Posterior vena cava (tissue), 2 donors: ENCODE measurements around the gene UBE4B. TPM values are rescaled to one million over a fixed set of nuclear protein-coding genes. Genes with fewer than 3 reads are reported as not detected.

ENCODE experiments used
- DNase-seq: peaks from one replicate; pipeline ENCODE4 v3.0.0-alpha.2; 2020; ENCODE audit warnings: low spot score
- intact Hi-C, 2 donors: fragments of 100-400 bp; cut with DNase I; formaldehyde crosslinking; loops; one replicate each; pipeline versions ENCODE4 v1.14.1 to v1.14.2; 2022 to 2023
- total RNA-seq, 2 donors: library from RNA; stranded (reverse); fragmentation: NEBNext Ultra II Directional; extraction: Animal tissue kit (Norgen Biotek cat#: 25700); gene quantifications; one replicate each; pipeline ENCODE4 v1.2.1, GENCODE V29; 2021
- donor health status: DM: yes; HTN: yes; CAD: no.
- donor health status: DM: yes; HTN: yes; CAD: no.

UBE4B gene
- total RNA-seq, 2 donors from 2014 or later: 34.4 to 34.7 TPM

DNA sequence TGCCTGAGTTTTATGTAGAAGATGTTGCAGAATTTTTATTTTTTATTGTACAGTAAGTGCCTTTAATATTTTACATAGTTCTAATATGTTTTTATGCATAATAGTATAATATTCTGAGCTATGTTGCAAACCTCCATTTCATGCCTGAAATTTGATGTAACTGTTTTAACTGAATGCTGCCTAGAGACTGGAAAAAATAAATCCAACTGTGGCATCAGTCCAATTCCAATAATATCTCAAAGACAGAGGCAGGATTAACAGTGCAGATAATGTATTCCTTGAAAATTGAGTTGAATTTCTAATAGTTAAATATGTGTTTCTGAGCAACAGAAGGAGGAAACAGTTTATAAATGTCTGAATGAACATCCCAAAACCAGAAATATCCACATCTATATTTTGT is 116.5 kb downstream of the UBE4B start:
- intact Hi-C loops: no loop called here
- no peak for DNase-seq

DNA sequence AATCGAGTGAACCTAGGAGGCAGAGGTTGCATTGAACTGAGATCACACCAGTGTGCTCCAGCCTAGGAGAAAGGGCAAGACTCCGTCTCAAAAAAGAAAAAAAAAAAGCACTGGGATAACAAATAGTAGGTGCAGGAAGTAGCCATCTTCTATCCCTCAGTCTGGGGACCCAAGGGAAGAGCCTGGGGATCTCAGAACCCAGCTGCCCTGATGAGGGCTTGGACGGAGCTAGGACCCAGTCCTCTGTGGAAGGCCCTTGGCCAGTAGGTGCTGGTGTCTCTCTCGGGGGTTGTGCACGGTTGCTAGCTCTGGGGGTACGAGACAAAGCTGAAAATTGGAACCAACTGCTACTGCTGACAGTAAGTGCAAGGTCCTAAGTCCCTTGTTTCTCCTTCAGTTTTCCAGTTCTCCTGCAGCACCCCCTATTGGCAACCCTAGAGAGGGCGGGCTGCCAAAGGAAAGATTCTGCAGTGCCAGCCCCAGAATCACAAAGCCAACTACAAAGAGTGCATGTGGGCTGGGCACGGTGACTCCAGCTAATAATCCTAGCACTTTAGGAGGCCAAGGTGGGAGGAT is 120.0 kb downstream of the UBE4B start:
- no peak for DNase-seq
- intact Hi-C loops: no loop called here

DNA sequence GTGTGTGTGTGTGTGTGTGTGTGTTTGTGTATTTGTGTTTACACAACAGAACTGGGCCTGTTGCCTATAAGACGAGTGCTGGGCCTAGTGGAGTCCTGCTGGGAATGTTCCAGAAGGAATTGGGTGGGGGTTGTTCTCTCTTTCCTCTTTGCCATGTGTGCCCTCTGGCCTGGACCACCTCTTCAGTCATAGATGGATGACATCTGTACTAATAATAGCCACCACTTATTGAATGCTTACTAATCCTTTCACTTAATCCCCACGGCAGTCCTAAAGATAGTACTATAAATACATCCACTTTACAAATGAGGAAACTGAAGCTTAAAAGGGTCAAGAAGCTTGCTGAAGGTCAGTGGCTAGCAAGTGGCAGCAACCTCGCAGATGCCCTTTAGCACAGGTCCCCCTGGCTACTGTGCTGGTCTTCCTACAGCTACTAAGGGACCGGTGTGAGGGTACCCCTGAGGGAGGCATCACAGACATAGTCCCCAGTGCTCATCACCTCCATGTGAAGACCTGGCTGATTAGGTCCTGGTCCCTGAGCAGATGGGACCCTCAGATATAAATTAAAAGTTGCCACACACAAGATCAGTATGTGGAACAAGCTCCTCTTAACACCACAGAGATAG is 122.4 kb downstream of the UBE4B start:
- DNase-seq: no peak
- intact Hi-C loops: no loop called here

DNA sequence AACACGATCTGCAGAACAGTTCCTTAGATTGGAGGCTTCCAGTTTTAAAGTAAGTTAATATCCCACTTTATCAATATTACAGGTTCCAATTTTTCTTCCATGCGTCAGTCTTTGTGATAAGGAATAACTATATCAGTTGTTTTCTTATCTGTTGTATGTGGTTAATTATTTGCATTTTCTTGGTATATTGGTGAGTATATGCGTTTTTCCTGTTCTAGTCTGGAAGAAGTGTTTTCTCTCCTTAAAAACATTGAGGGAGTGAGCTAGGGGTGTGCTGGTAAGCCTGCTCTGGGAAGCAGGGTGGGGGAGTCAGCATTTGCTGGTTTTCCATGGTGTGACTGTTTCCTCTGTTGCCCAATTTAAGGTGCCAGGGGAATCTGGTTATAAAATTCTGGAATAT is 127.4 kb downstream of the UBE4B start:
- intact Hi-C loops: no loop called here
- no peak for DNase-seq

DNA sequence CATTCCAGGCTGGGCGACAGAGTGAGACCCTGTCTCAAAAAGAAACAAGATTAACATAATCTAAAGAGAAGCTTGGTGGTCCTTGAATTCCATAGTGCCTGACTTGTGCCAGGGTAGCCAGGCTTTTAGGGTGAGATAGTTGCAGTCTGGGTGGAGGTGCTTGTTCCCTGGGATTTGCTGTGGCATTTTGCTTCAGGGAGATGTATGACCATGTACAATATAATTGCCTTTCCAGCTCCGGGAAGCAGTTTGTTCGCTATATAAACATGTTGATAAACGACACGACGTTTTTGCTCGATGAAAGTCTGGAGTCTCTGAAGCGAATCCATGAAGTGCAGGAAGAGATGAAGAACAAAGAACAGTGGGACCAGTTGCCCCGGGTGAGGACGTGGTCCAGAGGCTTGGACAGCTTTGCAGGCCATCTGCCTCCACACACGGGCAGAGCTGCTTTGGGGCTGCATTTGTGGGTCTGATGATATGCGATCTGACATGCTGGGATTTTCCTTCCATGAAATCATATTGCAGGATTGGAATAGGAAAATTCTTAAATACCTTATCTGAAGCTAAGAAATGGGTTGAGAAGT is 128.2 kb downstream of the UBE4B start:
- intact Hi-C loops: no loop called here
- no peak for DNase-seq

DNA sequence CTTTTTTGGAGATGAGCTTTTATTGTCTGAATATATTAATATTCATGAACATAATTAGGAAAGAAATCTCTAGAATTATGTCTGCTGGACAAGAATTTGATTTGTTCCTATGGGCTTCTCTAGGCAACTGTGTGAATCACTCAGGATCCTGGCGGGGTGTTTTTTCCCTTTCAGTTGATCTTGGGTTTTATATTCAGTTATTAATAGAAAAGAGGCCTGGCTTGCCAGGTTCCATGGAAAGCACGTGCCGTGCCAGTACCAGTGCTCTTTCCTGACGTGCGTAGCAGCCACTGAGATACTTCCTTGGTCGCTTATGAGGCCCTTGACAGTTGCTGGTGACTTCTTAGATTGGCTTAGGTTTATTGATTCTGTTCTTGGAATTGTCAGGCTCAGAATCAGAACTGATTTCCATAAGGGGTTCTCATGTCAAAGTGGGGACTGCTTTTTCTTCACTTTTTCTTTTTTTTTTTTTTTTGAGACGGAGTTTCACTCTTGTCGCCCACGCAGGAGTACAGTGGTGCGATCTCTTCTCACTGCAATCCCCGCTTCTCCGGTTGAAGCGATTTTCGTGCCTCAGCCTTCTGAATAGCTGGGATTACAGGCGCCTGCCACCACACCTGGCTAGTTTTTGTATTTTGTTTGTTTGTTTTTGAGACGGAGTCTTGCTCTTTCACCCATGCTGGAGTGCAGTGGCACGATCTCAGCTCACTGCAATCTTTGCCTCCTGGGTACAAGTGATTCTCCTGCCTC is 129.0 kb downstream of the UBE4B start:
- no peak for DNase-seq
- intact Hi-C loops: no loop called here

DNA sequence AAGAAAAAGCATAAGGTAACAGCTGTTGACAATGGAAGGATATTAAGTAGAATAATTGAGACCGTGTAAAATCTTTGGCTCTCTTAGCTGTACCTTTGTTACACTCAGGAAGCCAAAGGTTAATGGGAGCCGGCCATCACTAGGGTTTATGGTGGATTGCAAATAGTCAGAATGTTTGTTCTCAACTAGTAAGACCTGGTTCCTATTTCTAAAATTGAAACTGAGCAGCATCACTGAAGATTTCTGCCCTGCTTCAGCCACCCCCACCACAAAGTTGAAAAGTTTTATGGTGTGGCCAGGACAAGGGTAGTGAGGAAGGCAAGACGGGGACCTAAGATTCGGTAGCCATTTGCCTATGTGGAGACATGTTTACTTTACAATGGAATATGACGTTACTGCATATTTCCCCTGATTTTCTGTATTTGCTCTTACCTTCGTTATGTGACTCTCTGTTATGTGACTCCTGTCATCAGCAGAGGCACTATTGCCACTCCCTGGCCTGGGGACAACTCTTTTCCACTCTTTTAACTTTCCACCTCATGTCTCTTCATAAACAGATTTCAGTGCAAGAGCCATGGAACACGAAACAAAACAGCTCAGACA is 136.3 kb downstream of the UBE4B start:
- no peak for DNase-seq
- intact Hi-C loops: no loop called here

DNA sequence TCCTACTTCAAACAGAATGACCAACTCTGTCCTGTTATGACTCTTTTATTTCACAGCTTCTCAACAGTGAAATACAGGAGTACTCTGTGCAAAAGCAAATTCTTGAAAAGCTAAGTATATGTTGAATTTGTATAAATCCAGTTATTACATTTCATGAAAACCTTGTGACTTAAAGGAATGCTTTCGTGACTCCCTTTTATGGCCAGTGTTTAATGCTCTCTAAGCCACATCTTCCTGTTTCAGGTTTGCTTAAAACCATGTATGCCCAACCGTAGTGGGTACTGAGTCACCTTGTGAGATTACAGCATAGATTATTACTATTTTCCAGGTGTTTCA is 137.4 kb downstream of the UBE4B start:
- no peak for DNase-seq
- intact Hi-C loops: no loop called here

DNA sequence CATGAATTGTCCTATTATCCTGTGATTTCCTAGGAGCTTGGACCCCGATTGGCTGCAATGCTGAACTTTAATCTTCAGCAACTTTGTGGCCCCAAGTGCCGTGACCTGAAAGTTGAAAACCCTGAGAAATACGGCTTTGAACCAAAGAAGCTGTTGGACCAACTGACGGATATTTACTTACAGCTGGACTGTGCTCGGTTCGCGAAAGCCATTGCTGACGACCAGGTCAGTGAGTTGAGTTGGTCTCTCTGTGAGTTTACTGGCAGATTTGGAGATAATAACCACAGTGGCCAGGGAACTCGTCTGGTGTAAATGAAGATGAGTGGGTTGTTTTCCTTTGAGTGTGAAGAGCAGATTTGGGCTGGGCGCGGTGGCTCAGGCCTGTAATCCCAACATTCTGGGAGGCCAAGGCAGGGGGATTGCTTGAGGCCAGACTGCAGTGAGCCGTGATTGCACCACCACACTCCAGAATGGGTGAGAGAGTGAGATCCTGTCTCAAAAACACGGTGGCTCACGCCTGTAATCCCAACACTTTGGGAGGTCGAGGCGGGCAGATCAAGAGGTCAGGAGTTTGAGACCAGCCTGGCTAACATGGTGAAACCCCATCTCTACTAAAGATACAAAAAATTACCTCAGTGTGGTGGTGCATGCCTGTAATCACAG is 138.5 kb downstream of the UBE4B start:
- intact Hi-C loops: no loop called here
- no peak for DNase-seq

DNA sequence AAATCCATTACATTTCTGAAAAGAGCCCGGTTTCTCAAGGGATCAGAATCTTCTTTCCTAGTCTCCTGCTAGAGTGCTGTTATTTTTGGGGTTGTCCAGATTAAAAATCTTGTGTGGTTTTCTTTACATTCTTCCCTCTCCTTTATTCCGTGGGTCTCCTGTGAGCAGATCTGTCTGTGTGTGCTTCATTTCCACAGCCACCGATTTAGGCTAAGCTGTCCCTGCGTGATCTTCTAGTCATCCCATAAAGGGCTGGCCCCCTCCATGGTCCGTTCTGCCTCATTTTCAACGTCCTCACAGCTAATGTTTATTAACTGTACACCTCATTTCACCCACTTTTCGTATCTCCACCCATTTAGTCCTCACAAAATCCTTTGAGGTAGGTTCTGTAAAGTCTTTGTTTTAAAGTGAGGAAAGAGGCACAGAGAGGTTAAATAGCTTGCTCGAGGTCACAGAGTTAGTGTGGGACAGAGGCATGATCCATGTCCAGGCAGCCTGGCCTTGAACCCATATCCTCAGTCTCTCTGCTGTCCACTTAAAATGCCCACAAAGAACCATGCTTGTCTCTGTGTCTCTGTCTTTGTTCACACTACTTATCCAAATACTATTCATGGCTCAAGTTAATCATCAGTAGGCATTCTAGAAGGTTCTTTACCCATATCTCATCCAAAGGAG is 139.4 kb downstream of the UBE4B start:
- no peak for DNase-seq
- intact Hi-C loops: no loop called here

DNA sequence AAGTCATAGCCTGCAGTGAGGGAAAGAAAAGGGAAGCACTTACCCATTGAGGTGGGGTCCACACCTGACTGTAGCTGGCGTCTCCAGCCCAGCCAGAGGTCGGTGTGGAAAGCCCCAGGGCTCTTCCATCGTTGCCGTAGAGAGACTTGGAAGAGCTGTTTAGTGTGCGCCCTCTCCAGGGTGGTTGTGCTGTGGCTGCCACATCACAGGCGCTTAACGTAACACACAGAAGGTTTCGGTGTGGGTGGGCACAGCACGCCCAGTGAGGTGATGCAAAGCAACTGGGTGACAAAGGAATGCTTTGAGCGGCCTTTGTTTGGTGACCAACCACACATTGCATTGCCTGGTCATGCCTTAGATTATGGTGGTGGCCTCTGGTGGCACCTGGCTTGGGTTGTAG is 140.8 kb downstream of the UBE4B start:
- intact Hi-C loops: no loop called here
- no peak for DNase-seq

DNA sequence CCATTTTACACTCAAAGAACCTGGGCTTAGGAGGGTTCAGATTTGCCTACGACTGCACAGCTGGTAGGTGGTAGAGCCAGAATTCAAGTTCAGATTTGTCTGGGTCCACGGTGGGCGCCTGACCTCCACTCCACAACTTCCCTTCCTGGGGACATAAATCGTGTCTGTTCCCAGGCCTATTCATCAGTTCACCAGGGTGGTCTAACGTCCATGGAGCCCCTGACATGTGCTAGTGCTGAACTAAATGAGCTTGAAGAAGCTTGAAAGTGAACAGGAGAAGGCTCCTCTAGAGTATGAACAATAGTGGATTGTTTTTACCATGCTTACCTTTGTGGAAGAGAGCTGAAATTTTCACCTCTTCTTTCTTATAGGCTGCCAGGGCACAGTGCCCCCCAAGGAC is 145.1 kb downstream of the UBE4B start:
- intact Hi-C loops: no loop called here
- DNase-seq: peak; percentile 12

DNA sequence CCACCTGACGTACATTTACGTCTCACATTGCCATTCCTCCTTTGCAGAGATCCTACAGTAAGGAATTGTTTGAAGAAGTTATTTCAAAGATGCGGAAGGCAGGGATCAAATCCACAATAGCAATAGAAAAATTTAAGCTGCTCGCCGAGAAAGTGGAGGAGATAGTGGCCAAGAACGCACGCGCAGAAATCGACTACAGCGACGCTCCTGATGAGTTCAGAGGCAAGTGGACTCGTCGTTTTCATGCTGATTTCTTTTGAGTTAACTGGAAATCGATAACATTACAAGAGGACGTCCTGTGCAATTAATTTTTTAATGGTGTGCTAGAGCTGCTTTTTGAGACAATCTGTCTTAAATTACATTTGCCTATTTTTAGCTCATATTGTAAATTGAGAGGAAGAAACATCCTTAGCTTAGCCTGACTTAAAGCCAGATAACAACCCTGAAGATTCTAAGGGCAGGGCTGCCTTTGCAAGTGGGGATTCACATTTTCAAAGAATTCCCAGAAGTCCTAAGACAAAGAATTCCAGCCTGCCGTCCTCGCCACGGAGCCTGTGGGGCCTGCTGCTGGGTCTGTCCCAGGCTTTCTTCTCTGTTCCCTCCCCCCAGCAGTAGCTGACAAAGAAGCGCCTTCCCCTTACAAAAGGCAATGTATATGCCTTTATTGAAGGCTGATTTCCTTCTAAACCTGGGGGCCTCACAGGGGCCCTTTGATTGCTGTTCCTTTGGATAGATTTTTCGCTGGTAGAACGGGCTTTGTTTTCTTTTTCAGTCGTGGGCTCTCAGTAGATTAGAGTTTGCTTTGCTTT is 146.0 kb downstream of the UBE4B start:
- DNase-seq: no peak
- intact Hi-C loops: no loop called here

DNA sequence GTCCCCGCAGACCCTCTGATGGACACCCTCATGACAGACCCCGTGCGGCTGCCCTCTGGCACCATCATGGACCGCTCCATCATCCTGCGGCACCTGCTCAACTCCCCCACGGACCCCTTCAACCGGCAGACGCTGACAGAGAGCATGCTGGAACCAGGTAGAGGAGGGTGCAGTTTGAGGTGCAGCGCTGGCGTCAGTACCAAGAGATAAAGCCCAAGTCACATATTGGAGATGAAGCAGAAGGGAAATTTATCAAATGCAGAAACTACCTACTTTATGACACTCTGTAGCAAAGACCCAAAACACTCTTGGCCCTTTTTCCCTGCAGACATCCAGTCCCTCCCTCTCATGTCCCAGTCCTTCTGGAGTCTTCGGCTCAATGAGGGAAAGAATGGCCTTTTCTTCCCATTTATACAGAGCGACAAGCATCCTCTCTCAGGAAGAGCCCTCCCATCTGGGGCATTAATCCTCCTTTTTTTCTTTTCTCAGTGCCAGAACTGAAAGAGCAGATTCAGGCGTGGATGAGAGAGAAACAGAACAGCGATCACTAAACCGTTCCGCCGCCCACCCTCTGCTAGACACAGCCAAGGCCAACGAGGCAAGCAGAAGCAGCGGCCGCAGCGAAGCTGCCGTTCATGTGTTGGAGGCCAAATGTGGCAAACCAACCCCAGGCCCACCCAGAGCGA is 146.8 kb downstream of the UBE4B start:
- intact Hi-C loops: no loop called here
- DNase-seq: peak; percentile 73

DNA sequence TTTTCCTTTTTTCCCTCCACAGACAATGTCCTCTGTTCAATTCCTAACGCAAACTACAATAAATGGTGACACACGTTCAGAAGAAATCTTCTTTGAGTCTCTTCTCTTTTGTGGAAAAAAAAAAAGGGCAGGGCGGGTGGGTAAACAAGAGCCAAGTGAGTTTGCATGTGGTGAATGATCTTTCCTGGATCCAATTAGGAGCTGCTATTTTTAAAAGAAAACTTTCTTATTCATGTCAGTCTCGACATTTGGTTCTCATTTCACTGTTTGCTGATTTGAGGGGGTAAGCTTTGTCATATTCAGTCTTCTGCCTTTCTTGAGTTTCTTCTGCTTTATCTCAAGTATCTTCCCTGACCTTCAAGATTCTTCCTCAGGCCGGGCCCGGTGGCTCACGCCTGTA is 148.4 kb downstream of the UBE4B start:
- DNase-seq: peak; percentile 36
- intact Hi-C loops: no loop called here

DNA sequence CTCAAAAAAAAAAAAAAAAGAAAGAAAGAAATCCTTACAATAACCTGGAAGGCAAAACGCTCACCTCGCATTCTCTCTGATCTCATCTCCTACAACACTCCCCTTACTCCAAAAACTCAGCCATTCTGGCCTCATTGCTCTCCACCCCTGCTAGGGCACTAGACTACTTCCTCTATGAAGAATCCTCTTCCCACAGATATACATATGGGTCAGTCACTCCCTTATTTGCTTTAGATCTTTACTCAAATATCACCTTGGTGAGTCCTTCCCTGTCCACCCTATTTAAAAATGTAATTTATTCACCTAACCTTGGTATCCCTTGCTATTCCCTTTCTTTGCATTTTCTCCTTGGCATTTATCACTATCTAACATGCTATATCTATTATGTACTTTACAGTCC is 153.0 kb downstream of the UBE4B start:
- no peak for DNase-seq
- intact Hi-C loops: no loop called here

DNA sequence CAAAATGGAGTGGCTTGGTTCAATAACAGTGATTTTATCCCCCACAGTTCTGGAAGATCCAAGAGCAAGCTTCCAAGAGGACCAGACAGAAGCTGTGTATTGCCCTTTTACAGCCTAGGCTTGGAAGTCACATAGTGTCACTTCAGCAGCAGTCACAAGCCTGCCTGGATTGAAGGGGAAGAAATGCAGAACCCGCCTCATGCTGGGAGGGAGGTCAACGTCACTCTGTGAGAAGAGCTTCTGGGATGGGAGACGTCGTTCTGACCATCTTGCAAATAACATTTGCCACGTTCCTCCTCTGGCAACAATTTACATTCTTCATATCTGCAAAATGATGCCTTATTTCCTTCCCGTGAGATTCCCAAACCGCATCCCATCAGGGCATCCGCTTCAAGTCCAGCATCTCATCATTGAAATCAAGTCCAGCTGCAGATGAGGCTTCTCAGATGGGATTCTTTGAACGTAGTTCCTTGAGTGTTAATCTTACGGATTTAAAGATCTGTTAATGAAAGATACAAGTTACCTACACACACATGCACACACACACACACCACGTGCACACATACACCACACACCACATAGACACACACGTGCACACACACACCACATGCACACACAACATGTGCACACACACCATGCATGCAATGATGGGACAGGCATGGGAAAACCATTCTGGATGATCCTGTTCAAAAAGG is 153.7 kb downstream of the UBE4B start:
- intact Hi-C loops: no loop called here

DNA sequence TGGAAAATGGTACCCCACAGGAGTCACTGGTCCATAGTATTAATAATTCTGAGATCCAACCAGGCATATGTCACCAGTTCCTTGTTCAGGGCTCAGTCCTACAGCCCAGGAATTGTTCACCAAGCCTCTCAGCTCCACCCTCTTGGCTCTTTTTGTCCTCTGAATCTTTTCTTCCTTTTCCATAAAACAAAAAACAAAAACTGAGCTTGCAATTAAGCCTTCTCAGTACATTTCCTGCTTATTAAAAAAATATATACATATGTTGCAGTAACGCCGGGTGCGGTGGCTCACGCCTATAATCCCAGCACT is 154.2 kb downstream of the UBE4B start:
- peak; percentile 18 for DNase-seq
- intact Hi-C loops: no loop called here

More for the DNA sequence above, 153.7 kb downstream of the UBE4B start:
- DNase-seq: peak; percentile 10
